ENCODE results near the gene WAS. TPM values are rescaled to one million over a fixed set of nuclear protein-coding genes. Genes with fewer than 3 reads are reported as not detected.

WAS gene
- total and polyA plus RNA-seq, 2 donors (not counting 1 experiment from before 2014, with no cell fraction given), result 88.7 to 98.0 TPM

DNA sequence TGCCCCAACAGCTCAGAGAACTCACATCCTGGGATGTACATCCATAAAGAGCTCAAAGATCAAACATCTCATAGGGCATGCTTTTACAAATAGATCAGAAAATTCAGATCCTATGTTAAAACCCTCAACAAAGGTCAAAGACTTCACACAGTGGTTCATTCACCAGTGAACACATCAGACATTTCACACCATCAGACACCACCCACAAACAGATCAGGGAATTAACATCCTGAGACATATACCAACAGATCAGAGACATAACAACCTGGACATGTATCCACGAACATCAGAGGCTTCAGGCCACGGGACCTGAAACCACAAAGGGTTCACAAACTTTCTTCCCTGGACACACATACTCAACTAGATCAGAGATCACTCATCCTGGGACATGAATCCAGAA, 36.4 kb downstream of the WAS start:
- no peak overlapping the region for H3K4me3 ChIP-seq (ENCODE audit: control extremely low read depth in 1 of 5, extremely low read depth in 1 of 5, insufficient read depth in 1 of 5, low read depth in 2 of 5, low read length in 4 of 5)
- H3K9ac ChIP-seq (ENCODE audit: low read length), result no peak overlapping the region
- no peaks in the 10 kb centered on the region for H3K36me3 ChIP-seq (replicated peaks in 1 of 2; ENCODE audit: control extremely low read depth in 1 of 2, control insufficient read depth in 1 of 2, extremely low read depth in 1 of 2, insufficient read depth in 2 of 2, low read length in 1 of 2)
- WGBS (ENCODE audit: insufficient coverage), result no CpG with 5 or more reads among the region's 2 CpGs
- H3K4me1 ChIP-seq (ENCODE audit: control insufficient read depth in 2 of 2, insufficient read depth in 2 of 2, low read length in 2 of 2), result no peaks in the 10 kb centered on the region
- ChIA-PET POLR2A (interaction anchor here (0.7 kb wide), 1 partner anchor 1011 kb away, joined by 3 read pairs; no protein-coding TSS in a partner anchor), CTCF (no interaction called here)
- no peak overlapping the region for H3K4me3 Mint-ChIP-seq
- TF ChIP-seq, protein P1, sequence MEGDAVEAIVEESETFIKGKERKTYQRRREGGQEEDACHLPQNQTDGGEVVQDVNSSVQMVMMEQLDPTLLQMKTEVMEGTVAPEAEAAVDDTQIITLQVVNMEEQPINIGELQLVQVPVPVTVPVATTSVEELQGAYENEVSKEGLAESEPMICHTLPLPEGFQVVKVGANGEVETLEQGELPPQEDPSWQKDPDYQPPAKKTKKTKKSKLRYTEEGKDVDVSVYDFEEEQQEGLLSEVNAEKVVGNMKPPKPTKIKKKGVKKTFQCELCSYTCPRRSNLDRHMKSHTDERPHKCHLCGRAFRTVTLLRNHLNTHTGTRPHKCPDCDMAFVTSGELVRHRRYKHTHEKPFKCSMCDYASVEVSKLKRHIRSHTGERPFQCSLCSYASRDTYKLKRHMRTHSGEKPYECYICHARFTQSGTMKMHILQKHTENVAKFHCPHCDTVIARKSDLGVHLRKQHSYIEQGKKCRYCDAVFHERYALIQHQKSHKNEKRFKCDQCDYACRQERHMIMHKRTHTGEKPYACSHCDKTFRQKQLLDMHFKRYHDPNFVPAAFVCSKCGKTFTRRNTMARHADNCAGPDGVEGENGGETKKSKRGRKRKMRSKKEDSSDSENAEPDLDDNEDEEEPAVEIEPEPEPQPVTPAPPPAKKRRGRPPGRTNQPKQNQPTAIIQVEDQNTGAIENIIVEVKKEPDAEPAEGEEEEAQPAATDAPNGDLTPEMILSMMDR (IDR thresholded peaks at IDR 0.05), result no peak
- no peak for TF ChIP-seq EZH2 (IDR thresholded peaks at IDR 0.05; ENCODE audit: borderline replicate concordance, insufficient read depth, low read depth, low read length, poor library complexity, severe bottlenecking)
- no peaks in the 10 kb centered on the region for H3K27me3 ChIP-seq (replicated peaks in 1 of 4; ENCODE audit: control extremely low read depth in 1 of 4, control insufficient read depth in 3 of 4, insufficient read depth in 4 of 4, low read length in 3 of 4)
- H3K9me3 Mint-ChIP-seq (ENCODE audit: insufficient read depth), result no peaks in the 10 kb centered on the region
- intact Hi-C loops (cut with micrococcal nuclease), result no loop called here
- ATAC-seq (ENCODE audit: low read depth), result no peak
- peaks cover 4% of the 10 kb centered on the region for H3K79me2 ChIP-seq (ENCODE audit: control insufficient read depth, insufficient read depth, low read length)
- no peaks in the 10 kb centered on the region for H3K9me3 ChIP-seq (ENCODE audit: control extremely low read depth in 1 of 3, control insufficient read depth in 2 of 3, insufficient read depth in 1 of 3, low read length in 2 of 3)
- no peaks in the 10 kb centered on the region for H3K27me3 Mint-ChIP-seq
- no peak overlapping the region for H3K4me2 ChIP-seq (replicated peaks; ENCODE audit: low read depth, low read length, poor library complexity, severe bottlenecking)
- no peaks in the 10 kb centered on the region for H4K20me1 ChIP-seq (ENCODE audit: control insufficient read depth, insufficient read depth, low read length, poor library complexity, severe bottlenecking)
- no peak overlapping the region for H2AFZ ChIP-seq (ENCODE audit: insufficient read depth, low read depth, low read length, poor library complexity, severe bottlenecking)
- no peak for DNase-seq
- peaks cover under 1% of the 10 kb centered on the region for H3K4me1 Mint-ChIP-seq
- H3K27ac Mint-ChIP-seq, result no peak overlapping the region
- no peak overlapping the region for H3K27ac ChIP-seq (ENCODE audit: low read length in 2 of 2)

DNA sequence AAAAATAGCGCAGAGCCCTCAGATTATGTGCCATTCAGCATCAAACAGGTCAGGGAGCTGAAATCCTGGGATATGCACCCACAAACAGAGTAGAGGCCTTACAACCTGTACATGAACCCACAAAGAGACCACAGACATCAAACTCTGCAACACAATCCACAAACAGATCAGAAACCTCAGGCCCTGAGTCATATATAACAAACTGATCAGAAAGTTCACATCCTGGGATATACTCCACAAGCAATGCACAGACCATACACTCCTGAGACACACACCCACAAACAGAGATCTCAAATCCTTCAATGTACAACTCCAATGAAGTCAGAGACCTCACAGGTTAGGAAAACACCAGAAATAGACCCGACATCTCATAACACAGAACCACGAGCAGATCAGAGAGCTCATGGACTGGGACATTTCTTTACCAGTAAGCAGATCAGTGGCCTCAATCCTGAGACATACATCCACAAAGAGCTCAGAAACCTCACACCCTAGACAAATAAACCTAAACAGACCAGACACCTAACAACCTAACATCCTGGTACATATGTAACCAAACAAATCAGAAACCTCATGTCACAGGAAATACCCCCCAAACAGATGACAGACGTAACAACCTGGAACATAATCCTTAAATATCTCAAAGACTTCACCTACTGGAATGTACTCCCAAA, 37.1 kb downstream of the WAS start:
- H3K27ac ChIP-seq (ENCODE audit: low read length in 2 of 2), result no peak overlapping the region
- H3K4me3 Mint-ChIP-seq, result no peak overlapping the region
- DNase-seq (no peak), ATAC-seq (ENCODE audit: low read depth) (no peak)
- no peak overlapping the region for H2AFZ ChIP-seq (ENCODE audit: insufficient read depth, low read depth, low read length, poor library complexity, severe bottlenecking)
- no peak for TF ChIP-seq EZH2 (IDR thresholded peaks at IDR 0.05; ENCODE audit: borderline replicate concordance, insufficient read depth, low read depth, low read length, poor library complexity, severe bottlenecking)
- TF ChIP-seq, protein P1 (IDR thresholded peaks at IDR 0.05), result no peak
- no peaks in the 10 kb centered on the region for H3K36me3 ChIP-seq (replicated peaks in 1 of 2; ENCODE audit: control extremely low read depth in 1 of 2, control insufficient read depth in 1 of 2, extremely low read depth in 1 of 2, insufficient read depth in 2 of 2, low read length in 1 of 2)
- H3K4me2 ChIP-seq (replicated peaks; ENCODE audit: low read depth, low read length, poor library complexity, severe bottlenecking), result no peak overlapping the region
- WGBS (ENCODE audit: insufficient coverage), result 67% methylated on average over 3 of the region's 4 CpGs
- H3K27me3 ChIP-seq (replicated peaks in 1 of 4; ENCODE audit: control extremely low read depth in 1 of 4, control insufficient read depth in 3 of 4, insufficient read depth in 4 of 4, low read length in 3 of 4), result no peaks in the 10 kb centered on the region
- H4K20me1 ChIP-seq (ENCODE audit: control insufficient read depth, insufficient read depth, low read length, poor library complexity, severe bottlenecking), result no peaks in the 10 kb centered on the region
- H3K27me3 Mint-ChIP-seq, result no peaks in the 10 kb centered on the region
- POLR2A ChIA-PET, result no interaction called here
- H3K9me3 ChIP-seq (ENCODE audit: control extremely low read depth in 1 of 3, control insufficient read depth in 2 of 3, insufficient read depth in 1 of 3, low read length in 2 of 3), result no peaks in the 10 kb centered on the region
- no peak overlapping the region for H3K27ac Mint-ChIP-seq
- intact Hi-C loops (cut with micrococcal nuclease), result no loop called here
- H3K9me3 Mint-ChIP-seq (ENCODE audit: insufficient read depth), result no peaks in the 10 kb centered on the region
- no peaks in the 10 kb centered on the region for H3K4me1 Mint-ChIP-seq
- no peaks in the 10 kb centered on the region for H3K4me1 ChIP-seq (ENCODE audit: control insufficient read depth in 2 of 2, insufficient read depth in 2 of 2, low read length in 2 of 2)
- CTCF ChIA-PET, result no interaction called here
- H3K79me2 ChIP-seq (ENCODE audit: control insufficient read depth, insufficient read depth, low read length), result peaks cover 4% of the 10 kb centered on the region
- H3K4me3 ChIP-seq (ENCODE audit: control extremely low read depth in 1 of 5, extremely low read depth in 1 of 5, insufficient read depth in 1 of 5, low read depth in 2 of 5, low read length in 4 of 5), result no peak overlapping the region
- no peak overlapping the region for H3K9ac ChIP-seq (ENCODE audit: low read length)

Data from B cell (primary cell).